ENCODE measurements around the gene SEC16A.

SEC16A gene

DNA sequence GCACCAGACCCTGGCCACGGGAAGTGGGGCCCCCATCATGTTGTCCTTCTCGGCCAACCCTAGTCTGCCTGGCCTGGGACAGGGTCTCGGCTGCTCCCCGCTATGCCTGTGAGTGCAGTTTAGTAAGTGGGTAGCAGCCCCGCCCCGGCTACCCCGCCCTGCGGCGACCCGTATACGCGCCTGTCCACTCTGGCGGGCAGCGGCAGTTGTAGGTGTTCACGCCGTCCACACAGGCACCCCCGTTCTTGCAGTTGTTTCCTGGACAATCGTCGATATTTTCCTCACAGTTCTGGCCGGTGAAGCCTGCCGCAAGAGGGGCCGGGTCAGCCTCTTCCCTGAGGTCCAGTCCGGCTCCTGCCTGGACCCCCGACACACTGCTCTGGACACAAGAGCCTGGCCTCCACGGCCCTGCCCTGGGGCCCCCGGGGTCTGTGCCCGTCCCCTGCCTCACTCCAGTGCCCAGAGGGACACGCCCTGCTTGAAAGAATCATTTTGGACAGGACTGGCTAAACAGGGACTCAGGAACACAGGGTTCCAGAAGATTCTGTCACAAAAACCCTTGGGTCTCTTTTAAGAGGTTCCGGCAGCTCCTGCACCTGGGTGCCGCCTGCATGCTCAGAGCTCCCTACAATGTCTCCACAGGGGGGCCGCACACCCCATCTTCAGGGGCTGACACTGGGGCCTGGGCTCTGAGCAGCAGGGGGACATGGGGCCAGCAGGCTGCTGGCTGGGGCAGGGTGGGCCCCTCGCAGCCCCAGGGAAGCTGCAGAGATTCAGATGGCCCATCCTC, 36.6 kb upstream of the SEC16A start:
- no peak for DNase-seq

DNA sequence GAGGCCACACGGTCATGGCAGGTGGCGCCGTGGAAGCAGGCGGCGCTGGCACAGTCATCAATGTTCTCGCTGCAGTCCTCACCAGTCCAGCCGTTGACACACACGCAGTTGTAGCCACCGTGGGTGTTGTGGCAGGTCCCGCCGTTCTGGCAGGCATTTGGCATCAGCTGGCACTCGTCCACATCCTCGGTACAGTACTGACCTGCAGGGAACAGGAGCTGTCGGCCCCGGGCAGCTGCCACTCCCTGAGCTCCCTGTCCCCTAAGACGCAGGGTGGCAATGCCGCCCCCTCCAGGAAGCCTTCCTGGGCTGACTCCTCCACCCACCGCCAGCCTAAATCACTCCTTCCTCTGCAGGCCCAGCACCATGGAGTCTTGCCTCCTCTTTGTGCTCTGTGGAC, 35.8 kb upstream of the SEC16A start:
- DNase-seq: no peak

DNA sequence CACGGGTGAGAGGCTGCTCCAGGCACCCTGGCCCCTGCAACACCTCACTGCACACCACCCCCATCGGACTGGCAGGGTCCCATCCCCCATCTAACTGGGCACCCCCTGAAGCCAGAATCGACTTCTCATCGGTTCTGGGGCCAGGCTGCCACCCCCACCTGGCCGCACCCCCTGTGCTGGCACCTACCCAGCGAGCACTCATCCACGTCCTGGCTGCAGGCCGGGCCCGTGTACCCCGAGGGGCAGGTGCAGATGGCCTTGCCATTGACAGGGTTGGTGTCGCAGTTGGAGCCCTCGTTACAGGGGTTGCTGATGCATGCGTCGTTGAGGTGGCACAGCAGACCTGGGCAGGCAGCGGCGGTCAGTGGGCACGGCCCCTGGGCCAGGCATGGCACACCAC, 35.1 kb upstream of the SEC16A start:
- DNase-seq: no peak

DNA sequence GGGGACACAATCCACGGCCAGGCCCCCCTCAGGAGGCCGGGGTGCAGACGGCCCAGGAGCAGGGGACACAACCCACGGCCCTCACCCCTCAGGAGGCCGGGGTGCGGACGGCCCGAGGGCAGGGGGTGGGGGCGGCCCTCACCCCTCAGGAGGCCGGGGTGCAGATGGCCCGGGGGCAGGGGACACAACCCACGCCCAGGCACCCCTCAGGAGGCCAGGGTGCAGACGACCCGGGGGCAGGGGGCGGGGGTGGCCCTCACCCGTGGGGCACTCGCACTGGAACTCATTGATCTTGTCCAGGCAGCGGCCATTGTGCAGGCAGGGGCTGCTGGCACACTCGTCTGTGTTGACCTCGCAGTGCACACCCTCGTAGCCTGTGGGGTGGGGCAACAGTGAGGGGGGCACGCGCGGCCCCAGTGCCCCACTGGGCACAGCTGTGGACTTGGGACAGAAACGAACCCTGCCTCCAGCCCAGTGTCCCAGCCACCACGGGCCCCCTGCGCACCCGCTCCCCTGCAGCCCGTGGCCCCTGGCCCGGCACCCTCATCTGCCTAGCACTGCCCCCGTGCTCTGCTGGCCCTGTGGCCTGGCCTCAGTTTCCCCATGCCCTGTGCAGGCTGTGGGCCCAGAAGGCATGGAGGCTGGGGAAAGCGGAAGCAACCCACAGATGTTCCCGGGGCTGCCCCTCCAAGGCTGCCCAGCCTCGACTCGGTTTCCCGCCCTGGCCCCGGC, 34.3 kb upstream of the SEC16A start:
- DNase-seq: no peak

DNA sequence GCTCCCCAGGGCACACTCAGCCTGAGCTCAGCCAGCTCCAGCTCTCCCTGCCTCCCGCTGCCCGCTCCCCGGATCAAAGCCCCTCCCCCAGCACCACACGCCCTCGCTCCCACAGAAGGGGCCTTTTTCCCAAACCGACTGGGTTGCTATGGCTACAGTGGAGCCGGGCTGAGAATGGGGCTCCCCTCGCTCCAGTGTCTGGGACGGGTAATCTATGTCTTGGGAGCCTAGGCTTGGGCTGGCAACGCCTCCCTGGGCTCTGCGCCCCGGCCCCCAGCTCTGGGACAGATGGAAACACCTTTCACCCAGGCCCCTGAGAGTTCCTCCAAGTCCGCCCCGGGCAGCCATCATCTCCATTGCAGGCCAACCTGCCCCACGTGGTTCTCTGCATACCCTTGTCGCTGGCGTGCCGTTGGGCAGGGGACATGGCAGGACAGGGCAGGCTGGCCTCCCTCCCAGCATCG, 33.4 kb upstream of the SEC16A start:
- DNase-seq: no peak

DNA sequence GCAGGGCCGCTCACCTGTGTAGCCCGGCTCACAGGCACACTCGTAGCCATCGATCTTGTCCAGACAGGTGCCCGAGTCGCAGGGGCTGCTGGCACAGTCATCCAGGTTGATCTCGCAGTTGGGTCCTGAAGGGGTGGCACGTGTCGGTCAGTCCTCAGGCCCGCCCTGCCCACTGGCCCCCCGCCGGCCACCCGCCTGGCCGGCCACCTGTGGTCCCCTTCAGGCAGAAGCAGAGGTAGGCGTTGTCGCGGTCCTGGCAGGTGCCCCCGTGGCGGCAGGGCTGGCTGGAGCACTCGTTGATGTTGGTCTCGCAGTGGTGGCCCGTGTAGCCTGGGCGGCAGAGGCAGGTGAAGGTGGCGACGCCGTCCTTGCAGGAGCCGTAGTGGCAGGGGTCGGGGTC, 32.4 kb upstream of the SEC16A start:
- no peak for DNase-seq

DNA sequence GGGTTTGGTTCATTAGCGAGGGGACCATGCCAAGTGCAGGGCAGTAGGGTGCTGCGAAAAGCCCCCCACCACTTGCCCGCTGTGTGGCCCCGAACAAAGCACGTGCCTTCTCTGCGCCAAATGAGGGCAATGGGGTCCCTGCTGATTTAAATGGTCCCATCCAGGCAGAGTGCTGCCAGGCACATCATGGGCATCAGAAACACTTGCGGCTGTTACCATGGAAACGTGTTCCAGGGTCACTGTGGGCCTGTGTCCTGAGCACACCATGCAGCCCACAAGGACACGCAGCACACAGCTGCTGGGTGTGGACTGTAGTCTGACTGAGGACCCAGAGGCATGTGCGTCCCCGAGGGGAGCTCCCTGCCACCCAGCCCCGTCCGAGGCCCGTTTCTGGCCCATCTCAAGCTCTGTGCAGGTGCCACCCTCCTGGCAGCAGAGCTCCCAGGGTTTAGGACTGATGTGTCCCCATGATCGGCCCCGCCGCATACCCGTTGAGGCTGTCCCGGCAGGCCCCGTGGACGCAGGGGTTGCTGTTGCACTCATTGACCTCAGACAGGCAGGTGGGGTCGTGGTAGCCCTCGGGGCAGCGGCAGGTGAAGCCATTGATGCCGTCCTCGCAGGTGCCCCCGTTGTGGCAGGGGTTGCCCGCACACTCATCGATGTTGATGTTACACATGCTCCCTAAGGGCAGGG, 31.3 kb upstream of the SEC16A start:
- no peak for DNase-seq

DNA sequence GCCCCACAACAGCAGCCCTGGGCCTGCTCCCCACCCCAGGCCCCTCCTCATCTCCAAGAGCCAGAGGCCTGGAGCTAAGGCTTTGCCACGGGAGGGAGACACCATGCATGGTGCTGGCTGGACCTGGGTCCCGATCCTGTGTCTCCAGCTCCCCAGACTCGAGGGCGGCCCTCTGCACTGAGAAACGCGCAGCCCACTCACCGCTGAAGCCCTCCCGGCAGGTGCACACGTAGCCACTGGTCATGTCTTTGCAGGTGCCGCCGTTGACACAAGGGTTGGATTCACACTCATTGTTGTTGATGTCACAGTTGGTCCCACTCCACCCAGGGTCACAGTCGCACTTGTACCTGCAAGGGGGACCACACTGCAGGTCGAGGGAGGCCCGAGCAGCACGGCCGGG, 30.4 kb upstream of the SEC16A start:
- DNase-seq: no peak

DNA sequence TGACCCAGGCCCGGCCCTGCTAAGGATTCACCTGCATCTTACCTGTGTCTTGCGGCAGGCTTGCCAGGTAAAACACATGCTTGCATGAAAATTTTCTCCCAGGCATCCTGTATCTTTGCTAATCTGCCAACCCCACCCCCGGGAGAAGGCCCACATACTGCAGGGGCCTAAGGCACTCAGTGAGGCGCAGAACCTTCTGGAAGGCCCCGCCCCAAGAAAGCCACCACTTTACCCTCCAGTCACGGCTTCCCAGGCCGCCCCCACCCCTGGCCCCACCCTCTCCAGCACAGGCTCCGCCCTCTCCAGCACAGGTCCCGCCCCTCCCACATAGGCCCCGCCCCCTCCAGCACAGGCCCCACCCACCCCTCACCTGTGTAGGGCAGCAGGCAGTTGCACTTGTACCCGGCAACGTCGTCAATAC, 29.8 kb upstream of the SEC16A start:
- DNase-seq: no peak

DNA sequence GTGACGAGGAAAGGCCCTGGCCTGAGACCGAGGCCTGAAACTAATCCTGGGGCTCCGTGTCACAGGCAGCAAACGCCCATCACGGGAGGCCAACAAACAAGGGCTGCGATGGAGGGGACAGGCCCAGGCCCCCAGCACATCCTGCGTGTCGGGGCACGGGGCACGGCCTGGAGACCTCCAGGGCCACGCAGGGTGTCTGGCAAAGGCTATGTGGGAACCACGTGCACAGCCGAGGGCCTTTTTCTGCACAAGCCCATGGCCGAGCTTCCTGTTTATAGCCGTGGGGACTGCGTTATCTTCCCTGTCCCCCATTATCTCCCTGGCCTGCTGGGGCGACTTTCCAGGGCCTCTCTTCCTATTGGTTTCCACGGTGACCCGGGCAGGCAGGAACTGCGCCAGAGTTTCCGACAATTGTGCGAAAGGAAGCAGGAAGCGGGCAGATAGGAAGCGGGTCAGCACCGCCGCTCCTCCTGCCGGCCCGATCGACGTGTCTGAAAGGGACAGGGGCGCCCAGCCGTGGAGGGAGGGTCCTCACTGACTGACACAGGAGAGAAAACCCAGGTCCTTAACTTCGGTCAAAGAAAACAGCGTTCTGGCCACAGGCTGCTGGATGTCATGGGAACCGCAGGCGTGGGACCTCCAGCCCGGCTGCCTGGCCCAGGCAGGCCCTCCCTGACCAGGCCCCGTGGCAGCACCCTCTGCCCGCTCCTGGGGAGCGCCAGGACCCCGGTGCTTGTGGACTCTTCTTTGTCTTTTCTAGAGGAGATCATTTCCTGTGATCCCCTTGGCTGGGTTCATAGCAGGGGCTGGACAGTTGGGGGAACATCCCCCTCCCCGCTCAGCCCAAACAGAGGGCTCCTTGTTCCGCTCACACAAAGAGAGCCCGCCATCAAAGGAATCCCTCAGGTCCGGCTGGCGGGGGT, 29.1 kb upstream of the SEC16A start:
- DNase-seq: no peak

DNA sequence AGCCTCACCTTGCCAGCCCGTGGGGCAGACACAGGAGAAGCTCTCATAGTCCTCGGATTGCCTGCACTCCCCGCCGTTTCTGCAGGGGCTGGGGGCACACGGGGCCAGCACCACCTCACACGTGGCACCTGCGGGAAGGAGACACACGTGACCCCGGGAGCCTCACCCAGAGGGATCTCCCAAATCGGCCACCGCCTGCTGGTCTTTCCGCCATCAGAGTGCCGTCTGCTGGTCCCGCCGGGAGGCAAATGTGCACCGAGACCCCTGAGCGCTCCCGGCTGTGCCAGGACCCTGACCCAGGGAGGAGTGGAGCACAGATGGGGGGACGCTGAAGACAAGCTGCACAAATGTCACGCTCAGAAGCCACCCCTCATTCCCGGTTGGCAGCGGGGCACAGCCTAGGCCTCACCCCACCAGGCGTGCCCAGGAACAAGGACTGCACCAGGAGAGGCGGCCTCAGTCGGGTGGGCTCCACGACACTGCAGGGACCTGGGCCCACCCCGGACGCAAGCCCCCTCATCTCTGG, 28.4 kb upstream of the SEC16A start:
- DNase-seq: no peak

DNA sequence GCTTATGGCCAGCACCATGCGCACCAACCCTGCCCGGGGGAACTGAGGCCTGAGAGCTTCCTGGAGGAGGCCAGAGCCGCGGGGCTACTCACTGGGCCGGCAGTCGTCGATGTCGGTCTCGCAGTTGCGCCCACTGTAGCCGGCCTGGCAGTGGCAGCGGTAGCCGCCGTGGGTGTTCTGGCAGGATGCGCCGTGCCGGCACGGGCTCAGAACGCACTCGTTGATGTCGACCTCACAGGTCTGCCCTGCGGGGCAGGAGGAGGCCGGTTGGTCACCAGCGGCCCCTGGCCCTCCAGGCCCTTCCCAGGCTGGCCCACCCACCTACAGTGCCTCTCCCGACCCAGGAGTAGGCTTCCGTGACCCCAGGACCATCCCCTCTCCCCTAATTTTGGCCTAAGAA, 27.7 kb upstream of the SEC16A start:
- DNase-seq: no peak

DNA sequence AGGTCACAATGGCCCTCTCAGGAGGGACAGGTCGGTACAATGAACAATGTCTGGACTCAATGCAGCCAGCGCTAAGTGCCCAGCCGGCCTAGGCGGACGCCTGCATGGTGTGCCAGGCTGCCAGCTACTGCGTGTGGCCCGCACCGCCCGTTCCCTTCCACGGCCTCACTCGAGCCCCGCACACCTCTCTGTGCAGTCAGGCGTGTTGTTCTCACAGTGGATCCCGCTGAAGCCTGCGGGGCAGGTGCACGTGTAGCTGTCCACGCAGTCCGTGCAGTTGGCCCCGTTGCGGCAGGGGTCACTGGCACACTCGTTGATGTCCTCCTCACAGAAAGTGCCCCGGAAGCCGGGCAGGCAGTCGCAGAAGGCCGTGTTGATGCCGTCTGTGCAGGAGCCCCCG, 26.7 kb upstream of the SEC16A start:
- no peak for DNase-seq

DNA sequence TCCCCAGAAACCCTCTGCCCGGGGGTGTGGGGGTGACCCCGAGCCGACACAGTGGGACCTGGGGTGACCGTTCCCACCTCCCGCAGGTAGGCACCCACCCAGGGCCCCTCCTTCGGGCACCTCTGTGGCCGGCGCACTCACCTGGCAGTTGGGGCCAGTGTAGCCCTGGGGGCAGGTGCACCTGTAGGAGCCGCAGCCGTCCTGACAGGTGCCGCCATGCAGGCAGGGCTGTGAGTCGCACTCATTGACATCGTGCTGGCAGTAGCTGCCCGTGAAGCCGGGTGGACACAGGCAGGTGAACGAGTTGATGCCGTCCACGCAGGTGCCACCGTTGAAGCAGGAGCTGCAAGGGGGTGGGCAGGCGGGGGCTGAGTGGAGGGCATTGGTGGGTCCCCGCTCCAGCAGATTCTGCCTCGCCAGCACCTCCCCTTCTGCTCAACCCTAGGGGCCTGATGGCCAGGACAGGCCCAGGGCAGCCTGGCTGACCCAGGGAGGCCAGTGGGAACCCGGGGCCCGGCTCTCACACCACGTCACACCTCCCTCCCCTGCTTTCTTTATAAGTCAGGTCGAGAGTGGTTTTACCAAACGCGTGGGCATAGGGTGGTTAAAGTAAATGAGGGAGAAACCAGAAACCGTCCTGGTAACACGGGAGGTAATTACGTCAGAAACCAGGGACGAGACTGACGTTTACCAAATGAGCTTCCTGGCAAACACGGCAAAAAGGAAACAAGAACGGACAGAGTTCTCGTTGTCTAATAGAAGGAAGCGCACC, 26.1 kb upstream of the SEC16A start:
- no peak for DNase-seq

DNA sequence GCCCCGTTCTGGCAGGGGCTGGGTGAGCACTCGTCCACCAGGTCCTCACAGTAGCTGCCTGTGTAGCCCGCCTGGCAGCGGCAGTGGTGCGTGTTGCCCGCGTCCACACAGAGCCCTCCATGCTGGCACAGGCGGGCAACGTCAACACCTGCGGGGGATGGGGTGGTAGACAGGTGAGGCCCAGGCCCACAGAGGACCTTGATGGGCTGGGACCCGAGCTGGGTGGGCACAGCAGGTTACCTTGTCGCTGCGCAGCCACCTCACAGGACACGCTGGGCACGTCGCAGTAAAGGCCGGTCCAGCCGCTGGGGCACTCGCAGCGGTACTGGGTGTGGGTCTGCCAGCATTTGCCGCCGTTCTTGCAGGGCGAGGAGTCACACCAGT, 25.1 kb upstream of the SEC16A start:
- DNase-seq: no peak

DNA sequence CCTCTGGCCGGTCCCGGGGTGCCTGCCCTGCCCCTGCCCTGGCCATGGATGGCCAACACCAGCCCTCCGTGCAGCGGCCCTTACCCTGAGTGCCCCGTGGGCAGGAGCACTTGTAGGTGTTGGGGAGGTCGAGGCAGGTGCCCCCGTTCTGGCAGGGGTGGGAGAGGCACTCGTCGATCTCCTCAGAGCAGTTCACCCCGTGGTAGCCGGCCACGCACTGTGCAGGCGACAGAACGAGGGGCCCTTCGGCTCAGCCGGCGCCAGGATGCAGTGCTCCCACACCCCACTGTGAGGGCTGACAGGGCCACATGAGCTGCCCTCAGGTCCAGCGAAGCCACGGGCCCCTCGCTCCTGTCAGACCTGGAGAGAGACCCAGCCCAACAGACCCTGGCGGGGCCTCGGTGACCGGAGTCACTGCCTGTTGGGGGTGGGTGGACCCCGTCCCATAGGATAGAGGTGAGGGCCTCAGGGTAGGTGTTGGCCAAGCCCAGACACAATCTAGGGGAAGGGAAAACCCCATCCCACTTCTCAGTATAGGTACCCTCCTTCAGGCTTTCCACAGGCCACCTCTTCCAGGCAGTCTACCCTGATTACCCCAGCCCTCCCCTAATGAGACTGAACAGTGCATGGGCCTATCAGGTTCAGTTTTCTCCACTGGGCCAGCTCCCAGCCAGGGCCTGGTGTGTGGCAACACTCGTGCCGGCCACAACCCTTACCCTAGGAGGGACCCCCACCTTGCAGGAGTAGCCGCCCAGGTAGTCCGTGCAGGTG, 24.6 kb upstream of the SEC16A start:
- DNase-seq: no peak

DNA sequence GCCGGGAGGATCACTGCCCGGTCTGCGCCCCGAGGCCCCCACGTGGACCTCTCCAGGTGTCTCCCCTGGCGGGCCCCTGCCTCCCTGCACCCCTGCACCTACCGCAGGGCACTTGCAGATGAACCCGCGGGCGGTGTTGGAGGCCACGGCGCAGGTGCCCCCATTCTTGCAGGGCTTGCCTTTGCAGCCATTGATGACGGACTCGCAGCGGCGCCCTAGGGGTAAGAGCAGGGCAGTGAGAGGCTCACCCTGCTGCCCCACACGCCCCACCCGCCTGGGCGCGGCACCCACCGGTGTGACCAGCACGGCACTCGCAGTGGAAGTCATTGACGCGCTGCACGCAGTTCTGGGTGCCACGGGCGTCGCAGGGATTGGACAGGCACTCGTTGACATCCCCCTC, 23.6 kb upstream of the SEC16A start:
- DNase-seq: no peak

DNA sequence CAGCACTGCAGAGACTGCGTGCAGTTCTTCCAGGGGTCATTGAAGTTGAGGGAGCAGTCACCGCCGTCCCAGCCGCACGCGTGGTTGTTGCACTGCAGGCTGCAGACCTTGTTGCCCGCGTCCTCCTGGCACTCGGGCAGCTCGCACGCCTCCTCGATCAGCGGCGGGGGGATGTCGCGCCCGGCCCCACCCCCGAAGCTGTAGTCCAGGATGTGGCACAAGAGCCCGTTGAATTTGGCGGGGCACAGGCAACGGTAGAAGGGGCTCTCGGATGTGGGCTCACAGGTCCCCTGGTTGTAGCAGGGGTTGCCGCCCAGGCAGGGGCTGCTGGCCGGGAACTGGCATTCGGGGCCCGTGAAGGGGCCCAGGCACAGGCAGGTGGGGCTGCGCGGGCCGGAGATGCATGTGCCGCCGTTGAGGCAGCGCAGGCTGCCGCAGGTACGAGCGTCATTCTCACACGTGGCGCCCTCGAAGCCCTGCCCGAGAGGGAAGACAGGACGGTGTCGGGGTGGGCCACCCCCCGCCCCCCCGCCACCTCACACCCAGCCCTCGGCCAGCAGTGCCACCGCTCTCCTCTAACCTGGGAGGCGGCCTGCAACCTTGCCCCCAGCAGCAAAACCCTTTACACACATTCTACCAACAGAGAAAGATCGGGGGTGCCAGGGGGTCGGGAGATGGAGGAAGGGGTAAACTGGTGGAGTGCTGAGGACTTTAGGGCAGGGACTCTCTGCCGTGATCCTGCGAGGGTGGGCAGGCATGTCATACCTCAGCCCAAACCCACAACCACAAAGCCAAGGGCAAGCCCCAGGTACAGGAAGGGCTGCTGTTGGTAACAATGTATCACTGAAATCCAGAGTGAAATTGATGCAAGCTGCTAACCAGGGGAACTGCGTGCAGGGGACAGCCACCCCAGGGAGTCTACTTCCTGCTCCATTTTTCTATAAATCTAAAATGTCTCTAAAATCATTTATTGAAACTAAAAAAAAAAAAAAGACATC, 22.9 kb upstream of the SEC16A start:
- DNase-seq: no peak

DNA sequence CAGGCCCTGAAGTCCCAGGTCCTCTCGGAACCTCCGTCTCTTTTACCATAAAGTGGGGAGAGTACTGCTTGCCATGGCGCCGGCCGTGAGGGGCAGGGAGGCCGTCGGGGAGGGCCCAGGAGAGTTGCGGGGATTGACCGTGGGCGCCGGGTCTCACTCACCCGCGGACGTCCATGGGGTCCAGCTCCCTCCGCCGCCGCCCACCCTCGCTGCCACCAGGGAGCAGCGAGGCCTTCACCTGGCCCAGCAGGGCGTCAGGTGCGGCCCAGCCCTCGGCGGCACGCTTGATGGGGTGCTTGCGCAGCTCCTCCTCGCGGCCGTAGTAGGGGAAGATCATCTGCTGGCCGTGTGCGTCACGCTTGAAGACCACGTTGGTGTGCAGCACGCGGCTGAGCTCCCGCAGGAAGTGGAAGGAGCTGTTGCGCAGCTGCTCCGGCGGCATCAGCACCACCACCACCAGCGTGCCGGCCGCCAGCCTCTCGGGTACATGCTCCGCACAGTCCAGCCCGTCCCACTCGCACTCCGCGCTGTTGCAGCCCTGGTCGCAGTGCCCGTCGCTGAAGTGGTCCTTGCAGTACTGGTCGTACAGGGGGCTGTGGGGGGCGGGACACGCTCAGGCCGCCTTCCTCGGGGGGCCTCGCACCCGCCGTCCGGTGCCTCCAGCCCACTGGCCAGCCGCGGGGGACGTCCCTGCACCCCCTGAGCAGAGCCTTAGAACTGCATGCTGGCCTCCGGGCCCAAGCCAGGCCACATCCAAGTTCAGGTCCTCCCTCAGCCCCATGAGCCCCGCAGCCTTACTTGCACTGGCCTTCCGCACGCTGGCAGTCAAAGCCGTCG, 21.9 kb upstream of the SEC16A start:
- DNase-seq: no peak

Data from bone marrow (tissue), 2 donors.